ENCODE measurements around the gene FTO.
A peak's percentile ranks its signal among the peaks of the same experiment; 100 is the strongest.

Gene FTO

GRCh38 chr16:53892155-53892554 is 188.2 kb downstream of the FTO start:
- TF ChIP-seq, protein P1, sequence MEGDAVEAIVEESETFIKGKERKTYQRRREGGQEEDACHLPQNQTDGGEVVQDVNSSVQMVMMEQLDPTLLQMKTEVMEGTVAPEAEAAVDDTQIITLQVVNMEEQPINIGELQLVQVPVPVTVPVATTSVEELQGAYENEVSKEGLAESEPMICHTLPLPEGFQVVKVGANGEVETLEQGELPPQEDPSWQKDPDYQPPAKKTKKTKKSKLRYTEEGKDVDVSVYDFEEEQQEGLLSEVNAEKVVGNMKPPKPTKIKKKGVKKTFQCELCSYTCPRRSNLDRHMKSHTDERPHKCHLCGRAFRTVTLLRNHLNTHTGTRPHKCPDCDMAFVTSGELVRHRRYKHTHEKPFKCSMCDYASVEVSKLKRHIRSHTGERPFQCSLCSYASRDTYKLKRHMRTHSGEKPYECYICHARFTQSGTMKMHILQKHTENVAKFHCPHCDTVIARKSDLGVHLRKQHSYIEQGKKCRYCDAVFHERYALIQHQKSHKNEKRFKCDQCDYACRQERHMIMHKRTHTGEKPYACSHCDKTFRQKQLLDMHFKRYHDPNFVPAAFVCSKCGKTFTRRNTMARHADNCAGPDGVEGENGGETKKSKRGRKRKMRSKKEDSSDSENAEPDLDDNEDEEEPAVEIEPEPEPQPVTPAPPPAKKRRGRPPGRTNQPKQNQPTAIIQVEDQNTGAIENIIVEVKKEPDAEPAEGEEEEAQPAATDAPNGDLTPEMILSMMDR (conservative IDR thresholded peaks at IDR 0.05; ENCODE audit: low read depth, low read length), result peak; percentile 71

DNA sequence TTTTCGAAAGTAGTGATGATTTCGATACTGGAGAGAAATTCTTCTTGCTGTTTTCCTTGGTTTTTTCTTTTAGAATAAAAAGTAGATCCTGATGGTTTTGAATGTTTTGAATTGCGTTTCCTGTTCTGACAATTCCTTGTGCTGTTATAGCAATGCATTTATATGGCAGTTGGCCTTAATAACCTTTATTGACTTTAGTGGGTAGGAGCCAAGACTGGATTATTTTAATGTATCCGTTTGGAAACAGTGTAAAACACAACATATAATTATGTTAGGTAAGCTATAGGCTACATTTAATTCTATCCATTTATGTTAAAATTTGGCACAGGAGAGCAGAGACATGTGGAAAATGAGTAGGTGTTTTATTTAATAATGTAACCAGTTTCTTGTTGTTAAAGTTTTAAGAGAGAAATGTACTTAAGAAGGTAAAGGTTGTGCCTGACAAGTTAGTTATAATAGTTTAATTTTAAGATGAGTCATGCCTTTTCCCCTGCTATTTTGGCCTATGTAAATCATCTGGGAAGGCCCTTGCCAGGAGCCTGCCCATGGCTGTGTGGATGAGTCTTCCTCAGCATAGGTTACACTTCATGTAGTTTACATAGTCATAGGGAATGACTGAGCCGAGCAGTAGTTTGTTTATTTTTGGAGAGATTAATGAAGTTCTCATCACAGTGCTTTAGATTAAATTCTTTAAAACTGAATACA is 189.9 kb downstream of the FTO start:
- Histone ChIP-seq H3K4me2 (no peak overlapping the region), H3K4me3 (IDR thresholded peaks at IDR 0.05; ENCODE audit: insufficient read depth, low read depth, low read length) (no peak overlapping the region), H3K79me2 (ENCODE audit: insufficient read depth, low read depth) (no peaks in the 10 kb centered on the region), H3K27ac (no peak overlapping the region), H3K36me3 (ENCODE audit: insufficient read depth) (no peaks in the 10 kb centered on the region), H3K27me3 (ENCODE audit: insufficient read depth, low read depth) (no peaks in the 10 kb centered on the region), H3K4me1 (ENCODE audit: low read depth, poor library complexity, severe bottlenecking) (no peaks in the 10 kb centered on the region), H2AFZ (ENCODE audit: low read depth) (no peak overlapping the region), H4K20me1 (ENCODE audit: insufficient read depth) (no peaks in the 10 kb centered on the region), H3K9ac (no peak overlapping the region)
- TF ChIP-seq, protein P1 (conservative IDR thresholded peaks at IDR 0.05; ENCODE audit: low read depth, low read length), result no peak

More at GRCh38 chr16:53892155-53892554, 188.2 kb downstream of the FTO start:
- Histone ChIP-seq H2AFZ (ENCODE audit: low read depth) (no peak overlapping the region), H3K9ac (no peak overlapping the region), H3K4me3 (IDR thresholded peaks at IDR 0.05; ENCODE audit: insufficient read depth, low read depth, low read length) (no peak overlapping the region), H3K36me3 (ENCODE audit: insufficient read depth) (no peaks in the 10 kb centered on the region), H3K27me3 (ENCODE audit: insufficient read depth, low read depth) (no peaks in the 10 kb centered on the region), H3K4me2 (no peak overlapping the region), H3K79me2 (ENCODE audit: insufficient read depth, low read depth) (no peaks in the 10 kb centered on the region), H4K20me1 (ENCODE audit: insufficient read depth) (no peaks in the 10 kb centered on the region), H3K4me1 (ENCODE audit: low read depth, poor library complexity, severe bottlenecking) (no peaks in the 10 kb centered on the region), H3K27ac (no peak overlapping the region)

DNA sequence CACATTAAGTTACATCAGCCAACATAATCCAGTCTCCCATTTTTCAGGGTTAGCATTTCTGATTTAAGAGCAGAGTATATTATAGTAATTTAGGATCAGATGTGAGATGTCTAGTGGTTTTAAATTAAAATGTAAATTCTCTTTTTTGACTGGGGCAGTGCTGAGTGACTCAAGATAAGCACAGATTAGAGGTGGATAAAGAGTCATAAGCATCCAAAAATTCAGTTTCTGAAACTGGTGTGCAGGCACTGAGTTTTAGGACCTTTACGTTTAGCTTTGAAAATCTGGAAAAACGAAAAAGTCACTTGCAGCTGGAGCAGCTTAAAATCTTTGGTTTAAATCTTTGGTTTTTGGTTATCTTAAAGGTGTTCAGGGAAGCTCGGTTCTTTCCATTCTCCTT is 190.7 kb downstream of the FTO start:
- TF ChIP-seq, protein P1 (conservative IDR thresholded peaks at IDR 0.05; ENCODE audit: low read depth, low read length), result no peak
- Histone ChIP-seq H2AFZ (ENCODE audit: low read depth) (no peak overlapping the region), H3K4me1 (ENCODE audit: low read depth, poor library complexity, severe bottlenecking) (no peaks in the 10 kb centered on the region), H3K27ac (no peak overlapping the region), H3K79me2 (ENCODE audit: insufficient read depth, low read depth) (no peaks in the 10 kb centered on the region), H3K27me3 (ENCODE audit: insufficient read depth, low read depth) (no peaks in the 10 kb centered on the region), H3K4me2 (no peak overlapping the region), H4K20me1 (ENCODE audit: insufficient read depth) (no peaks in the 10 kb centered on the region), H3K4me3 (IDR thresholded peaks at IDR 0.05; ENCODE audit: insufficient read depth, low read depth, low read length) (no peak overlapping the region), H3K9ac (no peak overlapping the region), H3K36me3 (ENCODE audit: insufficient read depth) (no peaks in the 10 kb centered on the region)

GRCh38 chr16:53895433-53895832 is 191.5 kb downstream of the FTO start:
- Histone ChIP-seq H3K27me3 (ENCODE audit: insufficient read depth, low read depth) (no peaks in the 10 kb centered on the region), H3K4me3 (IDR thresholded peaks at IDR 0.05; ENCODE audit: insufficient read depth, low read depth, low read length) (no peak overlapping the region), H3K4me1 (ENCODE audit: low read depth, poor library complexity, severe bottlenecking) (no peaks in the 10 kb centered on the region), H3K4me2 (no peak overlapping the region), H2AFZ (ENCODE audit: low read depth) (no peak overlapping the region), H3K79me2 (ENCODE audit: insufficient read depth, low read depth) (no peaks in the 10 kb centered on the region), H3K36me3 (ENCODE audit: insufficient read depth) (no peaks in the 10 kb centered on the region), H4K20me1 (ENCODE audit: insufficient read depth) (no peaks in the 10 kb centered on the region), H3K9ac (no peak overlapping the region), H3K27ac (no peak overlapping the region)
- TF ChIP-seq, protein P1 (conservative IDR thresholded peaks at IDR 0.05; ENCODE audit: low read depth, low read length), result no peak
